DMS 273 (cell line): ENCODE results near the gene RAG2.

ENCODE experiments used
- DNase-seq: peaks from one replicate; lab custom pipeline; 2025; ENCODE audit not compliant: unreplicated experiment; lab: John Stamatoyannopoulos, UW

The RAG2 gene

GRCh38 chr11:36598051-36598450 is at the start of gene RAG2:
TSS of gene RAG2 (minus strand) at chr11:36598236. CDS start at chr11:36594168, 4,068 bp downstream.
- DNase-seq: no peak

GRCh38 chr11:36638556-36638955 is 40.5 kb upstream of the RAG2 start:
- DNase-seq: no peak

GRCh38 chr11:36635066-36635862 is 37.2 kb upstream of the RAG2 start:
- DNase-seq: no peak

- no peak for DNase-seq
These were observed 33.7 kb upstream of the RAG2 start for GRCh38 chr11:36631774-36632173.

GRCh38 chr11:36628765-36629244 is 30.8 kb upstream of the RAG2 start:
- no peak for DNase-seq

- DNase-seq: no peak
These were observed 30.1 kb upstream of the RAG2 start for GRCh38 chr11:36628141-36628540.

GRCh38 chr11:36627471-36627870 is 29.4 kb upstream of the RAG2 start:
- DNase-seq: no peak

- no peak for DNase-seq
These were observed 29.0 kb upstream of the RAG2 start for GRCh38 chr11:36627006-36627405.

GRCh38 chr11:36623494-36623893 is 25.5 kb upstream of the RAG2 start:
- no peak for DNase-seq

GRCh38 chr11:36622431-36623136 is 24.5 kb upstream of the RAG2 start:
- peak; percentile 25 for DNase-seq

GRCh38 chr11:36620246-36620645 is 22.2 kb upstream of the RAG2 start:
- no peak for DNase-seq

- peak; percentile 20 for DNase-seq
These were observed 21.5 kb upstream of the RAG2 start for GRCh38 chr11:36619502-36619901.

- DNase-seq: no peak
These were observed 20.5 kb upstream of the RAG2 start for GRCh38 chr11:36618363-36619047.

GRCh38 chr11:36617543-36618362 is 19.7 kb upstream of the RAG2 start:
- no peak for DNase-seq

GRCh38 chr11:36615826-36616225 is 17.8 kb upstream of the RAG2 start:
- no peak for DNase-seq

- no peak for DNase-seq
These were observed 11.3 kb upstream of the RAG2 start for GRCh38 chr11:36609383-36609782.

GRCh38 chr11:36608491-36609199 is 10.6 kb upstream of the RAG2 start:
- DNase-seq: no peak

- DNase-seq: no peak
These were observed 7.5 kb upstream of the RAG2 start for GRCh38 chr11:36605221-36606216.

- no peak for DNase-seq
These were observed 4.1 kb upstream of the RAG2 start for GRCh38 chr11:36602135-36602534.
